HG03280 (cell line): ENCODE data around the gene REXO1.

Experiments used
- ATAC-seq: cut with Tn5 transposase; IDR thresholded peaks from one replicate; pipeline ENCODE4 v1.9.1; 2021; ENCODE audit warnings: mild to moderate bottlenecking, moderate library complexity; ENCODE audit not compliant: unreplicated experiment

The REXO1 gene

DNA sequence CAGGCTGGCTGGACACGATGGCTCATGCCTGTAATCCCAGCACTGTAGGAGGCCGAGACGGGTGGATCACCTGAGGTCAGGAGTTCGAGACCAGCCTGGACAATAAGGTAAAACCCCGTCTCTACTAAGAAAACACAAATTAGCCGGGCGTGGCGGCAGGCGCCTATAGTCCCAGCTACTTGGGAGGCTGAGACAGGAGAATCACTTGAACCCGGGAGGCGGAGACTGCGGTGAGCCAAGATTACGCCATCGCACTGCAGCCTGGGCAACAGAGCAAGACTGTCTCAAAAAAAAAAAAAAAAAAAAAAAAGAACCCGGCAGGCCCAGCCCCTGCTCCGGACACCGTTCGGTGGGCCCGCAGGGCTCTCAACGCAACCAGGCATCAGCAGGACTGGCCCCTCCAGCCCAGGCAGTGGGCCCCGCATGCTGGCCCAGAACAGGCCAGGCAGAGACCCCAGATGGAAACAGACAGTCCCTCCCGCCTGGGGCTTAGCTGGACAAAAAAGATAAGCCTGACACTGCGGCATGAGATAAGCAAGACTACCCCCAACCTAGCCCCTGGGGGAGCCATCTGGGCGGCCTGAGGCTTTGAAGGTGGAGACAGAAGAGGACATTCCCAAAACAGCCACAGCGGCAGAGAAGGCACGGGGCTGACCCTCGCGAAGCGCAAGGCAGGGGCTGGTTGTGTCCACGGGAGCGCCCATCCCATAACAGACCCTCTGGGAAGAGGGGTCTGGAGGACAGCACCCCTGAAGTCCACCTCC is 11.6 kb downstream of the REXO1 start:
- no peak for ATAC-seq

GRCh38 chr19:1833540-1833939 is 14.7 kb downstream of the REXO1 start:
- ATAC-seq = no peak

DNA sequence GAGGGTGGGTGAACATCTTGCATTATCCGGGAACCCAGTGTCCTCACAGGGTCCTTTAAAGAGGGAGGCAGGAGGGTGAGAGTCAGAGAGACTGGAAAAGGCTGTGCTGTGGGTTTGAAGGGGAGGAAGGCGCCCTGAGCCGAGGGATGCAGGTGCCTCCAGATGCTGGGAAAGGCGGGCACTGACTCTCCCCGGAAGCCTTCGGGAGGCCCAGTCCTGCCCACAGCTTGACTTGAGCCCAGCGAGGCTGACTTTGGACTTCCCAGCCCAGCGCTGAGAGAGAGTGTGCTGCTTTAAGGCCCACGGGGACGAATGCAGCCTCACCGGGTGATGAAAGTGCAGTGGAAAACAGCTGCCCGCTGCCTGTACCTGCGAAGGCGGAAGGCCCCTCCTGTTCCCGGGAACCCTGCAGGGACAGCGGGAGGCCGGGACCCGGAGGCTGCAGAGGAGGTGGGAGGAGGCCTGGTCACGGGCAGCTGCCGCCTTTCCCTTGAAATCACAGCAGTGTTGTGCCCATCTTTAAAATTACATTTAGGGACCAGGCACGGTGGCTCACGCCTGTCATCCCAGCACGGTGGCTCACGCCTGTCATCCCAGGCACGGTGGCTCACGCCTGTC is 16.1 kb downstream of the REXO1 start:
- ATAC-seq = no peak

- no peak for ATAC-seq
Measured at GRCh38 chr19:1830978-1831377, 17.3 kb downstream of the REXO1 start.

DNA sequence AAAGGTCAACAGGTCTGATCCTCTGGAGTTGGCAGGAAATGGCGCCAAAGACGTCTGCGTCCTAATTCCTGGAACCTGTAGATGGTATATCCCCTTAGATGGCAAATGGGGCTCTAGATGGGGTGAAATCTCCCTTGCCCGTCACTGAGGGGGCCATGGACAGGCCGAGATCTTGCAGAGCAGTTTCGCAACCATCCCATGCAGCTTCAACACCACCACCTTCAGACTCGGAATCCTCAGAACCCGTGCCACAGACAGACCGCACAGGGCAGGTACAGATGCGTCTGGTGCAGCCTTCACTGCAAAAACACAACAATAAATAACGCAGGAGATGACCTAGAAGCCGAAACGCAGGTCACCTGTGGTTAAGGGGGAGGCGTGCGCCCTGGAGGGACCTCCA is 17.7 kb downstream of the REXO1 start:
- no peak for ATAC-seq

DNA sequence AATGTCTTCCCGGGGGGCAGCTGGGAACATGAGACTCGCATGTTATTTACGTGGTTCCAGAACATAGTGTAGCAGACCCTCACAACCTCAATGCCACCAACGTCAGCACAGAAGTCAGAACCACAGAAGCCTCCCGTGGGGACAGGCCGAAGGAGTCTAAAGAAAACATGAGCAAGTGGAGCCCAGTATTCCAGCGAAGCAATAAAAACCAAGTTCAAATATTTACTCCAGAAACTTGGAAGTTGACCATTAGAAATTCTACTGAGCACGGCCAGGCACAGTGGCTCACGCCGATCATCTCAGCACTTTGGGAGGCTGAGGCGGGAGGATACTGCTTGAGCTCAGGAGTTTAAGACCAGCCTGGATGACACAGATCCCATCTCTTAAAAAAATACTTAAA is 18.3 kb downstream of the REXO1 start:
- ATAC-seq = no peak

DNA sequence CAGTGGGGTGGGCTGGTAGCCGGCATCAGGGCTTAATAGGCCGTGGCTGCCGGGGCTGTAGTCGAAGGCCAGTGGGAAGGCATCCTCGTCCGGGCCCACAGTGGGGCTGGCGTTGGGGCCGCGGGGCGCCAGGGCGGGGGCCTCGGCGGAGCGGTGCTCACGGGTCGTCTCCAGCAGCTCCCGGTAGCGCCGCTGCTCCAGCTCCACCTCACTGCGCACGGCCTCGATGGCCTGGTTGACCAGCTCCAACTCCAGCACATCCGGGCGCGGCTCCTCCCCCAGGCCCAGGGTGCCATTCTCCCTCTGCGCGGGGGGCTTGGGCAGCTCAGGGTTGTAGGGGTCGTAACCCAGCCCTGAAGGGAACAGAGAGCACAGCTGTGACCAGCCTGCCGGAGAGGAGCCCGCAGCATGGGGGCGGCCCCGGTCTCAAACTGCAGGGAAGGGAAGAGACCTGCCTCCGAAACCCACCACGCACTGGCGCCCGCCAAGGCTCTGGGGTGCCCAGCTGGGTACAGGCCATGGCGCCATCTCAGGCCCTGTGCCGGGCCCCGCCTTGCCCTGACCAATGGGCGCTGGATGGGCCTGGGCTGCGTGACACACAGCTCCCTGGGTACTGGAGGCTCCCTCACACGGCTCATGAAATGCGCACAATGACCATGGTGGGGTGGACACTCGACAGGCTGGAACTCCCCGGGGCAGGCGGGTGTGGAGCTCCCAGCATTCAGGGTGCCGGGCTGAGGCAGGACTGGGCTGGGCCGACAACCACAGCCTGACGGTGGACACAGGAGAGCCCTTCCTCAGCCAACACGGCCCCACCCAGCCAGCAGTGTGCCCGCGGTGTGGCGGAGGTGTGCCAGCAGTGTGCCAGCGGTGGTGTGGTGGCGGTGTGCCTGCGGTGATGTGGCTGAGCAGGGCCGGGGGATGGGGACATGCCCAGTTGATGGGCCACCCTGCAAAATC is 19.7 kb downstream of the REXO1 start:
- ATAC-seq = no peak

GRCh38 chr19:1827566-1828278 is 20.6 kb downstream of the REXO1 start:
- no peak for ATAC-seq

DNA sequence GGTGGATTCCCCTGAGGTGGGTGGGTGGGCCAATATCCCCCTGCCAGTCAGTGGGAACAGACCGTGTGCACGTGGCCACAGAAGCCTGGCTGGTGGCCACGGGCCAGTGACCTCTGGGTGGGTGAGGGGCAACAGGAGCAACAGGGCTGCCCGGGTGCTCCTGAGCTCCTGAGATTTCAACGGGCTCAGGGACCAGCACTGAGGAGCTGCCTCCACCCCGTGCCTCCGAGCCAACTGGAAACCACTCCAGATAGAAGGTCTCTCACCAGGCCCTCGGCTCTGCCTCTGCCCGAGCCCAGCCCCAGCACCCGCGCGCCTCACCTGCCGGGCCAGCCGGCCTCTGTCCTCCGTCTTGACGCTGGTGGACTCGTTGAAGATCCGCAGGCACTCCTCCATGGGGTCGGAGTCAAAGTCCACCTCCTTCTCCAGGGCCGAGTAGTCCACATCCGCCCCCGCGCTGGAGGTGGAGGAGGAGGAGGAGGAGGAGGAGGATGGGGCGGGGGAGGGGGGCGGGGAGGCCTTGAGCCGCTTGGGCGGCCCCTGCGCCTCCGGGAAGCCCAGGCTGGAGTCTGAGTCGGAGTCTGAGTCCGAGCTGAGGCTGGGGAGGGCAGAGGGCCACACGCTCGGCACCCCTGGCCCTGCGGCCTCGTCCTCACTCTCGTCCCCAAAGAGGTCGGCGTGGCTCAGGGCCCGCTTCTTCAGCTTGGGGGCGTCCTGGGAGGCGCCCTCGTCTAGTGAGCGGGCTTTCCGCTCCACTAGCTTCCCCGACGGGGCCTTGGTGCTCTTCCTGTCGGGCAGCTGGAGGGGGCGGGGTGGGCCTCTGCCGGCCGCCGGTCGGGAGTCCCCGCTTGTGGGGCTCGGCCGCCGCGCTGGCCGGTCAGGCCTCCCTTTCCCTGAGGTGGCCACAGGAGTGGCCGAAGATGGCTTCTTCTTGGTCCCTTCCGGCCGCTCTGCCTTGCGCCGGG is 21.4 kb downstream of the REXO1 start:
- ATAC-seq = no peak

DNA sequence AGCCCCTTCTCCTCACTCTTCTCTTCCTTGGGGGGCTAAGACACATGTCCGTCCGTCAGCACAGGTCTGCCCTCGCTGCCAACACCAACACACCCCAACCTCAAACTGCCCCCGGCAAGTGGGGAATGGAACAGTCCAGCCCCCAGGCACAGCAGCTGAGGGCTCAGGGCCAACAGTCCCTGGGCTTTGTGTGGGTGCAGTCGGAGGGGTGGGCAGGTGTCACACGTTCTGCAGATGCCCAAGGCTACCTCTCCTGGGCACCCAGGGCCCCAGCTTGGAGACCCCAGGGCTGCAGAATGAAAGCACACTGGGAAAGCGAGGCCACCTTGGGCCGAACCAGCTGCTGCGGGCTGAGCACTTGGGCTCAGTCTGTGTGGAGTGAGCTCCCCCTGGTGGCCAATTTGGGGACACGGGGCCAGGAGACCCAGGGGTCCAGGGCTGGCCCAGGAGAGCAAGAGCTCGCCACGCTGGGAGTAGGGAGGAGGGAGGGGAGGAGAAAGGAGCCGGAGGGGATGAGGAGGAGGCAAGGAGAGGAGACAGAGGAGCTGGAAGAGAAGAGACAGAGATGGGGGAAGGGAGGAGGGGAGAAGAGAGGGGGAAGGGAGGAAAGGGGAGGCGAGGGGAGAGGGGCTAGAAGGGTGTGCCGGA is 22.2 kb downstream of the REXO1 start:
- ATAC-seq = no peak

- ATAC-seq = no peak
Measured at GRCh38 chr19:1824252-1824622, 24.0 kb downstream of the REXO1 start.

DNA sequence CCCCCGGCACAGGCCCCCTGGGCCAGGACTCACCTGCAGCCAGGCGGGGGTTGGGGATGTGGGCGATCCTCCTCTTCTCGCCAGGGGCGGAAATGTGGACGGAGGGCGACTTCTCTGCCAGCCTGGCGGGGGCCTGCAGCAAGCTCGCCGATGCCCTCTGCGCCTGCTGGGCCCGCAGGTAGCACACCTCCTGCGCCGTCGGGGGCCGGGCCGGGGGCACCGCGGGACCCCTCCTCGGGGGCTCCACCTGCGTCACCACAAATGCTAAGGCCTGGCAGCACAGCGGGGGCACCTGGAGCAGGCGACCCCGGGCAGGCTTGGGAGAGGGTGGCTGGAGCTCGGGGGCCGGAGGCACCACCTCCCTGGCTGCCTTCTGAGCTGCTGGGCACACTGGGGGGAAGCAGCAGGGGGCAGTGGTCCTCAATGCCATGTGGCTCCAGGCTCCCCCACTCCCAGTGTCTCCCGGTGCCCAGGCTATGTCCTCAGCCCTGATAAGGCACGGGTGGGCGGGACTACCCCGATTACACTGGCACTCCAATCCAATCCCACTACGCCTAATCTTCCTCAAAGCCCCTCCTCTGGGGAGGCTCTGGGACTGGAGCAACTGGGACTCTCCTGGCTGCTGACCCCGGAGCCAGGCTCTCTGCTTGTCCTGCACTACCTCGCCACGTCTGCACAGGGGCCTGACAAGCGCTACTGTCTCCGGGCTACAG is 24.6 kb downstream of the REXO1 start:
- ATAC-seq = no peak

DNA sequence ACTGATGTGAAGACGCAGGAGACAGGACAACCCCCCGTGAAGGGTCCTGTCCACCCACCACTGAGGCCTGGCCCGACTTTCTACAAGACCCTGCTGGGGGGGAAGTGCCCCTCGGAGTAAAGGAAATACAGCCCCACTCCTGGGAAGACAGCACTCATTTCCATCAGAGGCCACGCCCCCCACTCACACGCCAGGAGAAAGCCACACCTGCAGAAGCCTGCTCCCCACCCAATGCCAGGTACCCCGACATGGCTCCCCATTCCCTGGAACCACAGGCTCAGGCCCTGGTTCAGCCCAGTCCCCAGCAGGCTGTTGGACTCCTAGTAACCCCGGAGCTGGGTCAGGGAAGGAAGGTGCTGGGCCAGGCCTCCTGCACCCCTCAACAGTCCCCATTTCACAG is 25.3 kb downstream of the REXO1 start:
- ATAC-seq = no peak

DNA sequence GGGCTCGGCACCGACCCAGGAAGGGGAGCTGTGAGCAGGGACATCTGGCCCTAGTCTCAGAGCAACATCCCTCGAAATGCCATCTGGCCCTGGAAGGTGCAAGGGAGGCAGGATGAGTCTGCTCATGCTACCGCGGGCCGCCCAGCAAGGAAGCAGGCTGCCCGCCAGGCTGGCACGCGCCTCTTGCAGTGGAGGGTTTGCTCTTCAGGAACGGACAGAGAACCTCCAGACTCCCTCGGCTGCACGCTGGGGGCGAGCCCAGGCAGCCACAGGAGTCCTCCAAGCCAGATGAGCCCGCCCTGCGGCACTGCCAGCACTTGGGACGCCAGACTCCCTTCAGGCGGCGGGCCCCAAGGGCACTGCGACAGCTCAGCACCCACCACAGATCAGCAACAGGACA is 26.1 kb downstream of the REXO1 start:
- no peak for ATAC-seq

DNA sequence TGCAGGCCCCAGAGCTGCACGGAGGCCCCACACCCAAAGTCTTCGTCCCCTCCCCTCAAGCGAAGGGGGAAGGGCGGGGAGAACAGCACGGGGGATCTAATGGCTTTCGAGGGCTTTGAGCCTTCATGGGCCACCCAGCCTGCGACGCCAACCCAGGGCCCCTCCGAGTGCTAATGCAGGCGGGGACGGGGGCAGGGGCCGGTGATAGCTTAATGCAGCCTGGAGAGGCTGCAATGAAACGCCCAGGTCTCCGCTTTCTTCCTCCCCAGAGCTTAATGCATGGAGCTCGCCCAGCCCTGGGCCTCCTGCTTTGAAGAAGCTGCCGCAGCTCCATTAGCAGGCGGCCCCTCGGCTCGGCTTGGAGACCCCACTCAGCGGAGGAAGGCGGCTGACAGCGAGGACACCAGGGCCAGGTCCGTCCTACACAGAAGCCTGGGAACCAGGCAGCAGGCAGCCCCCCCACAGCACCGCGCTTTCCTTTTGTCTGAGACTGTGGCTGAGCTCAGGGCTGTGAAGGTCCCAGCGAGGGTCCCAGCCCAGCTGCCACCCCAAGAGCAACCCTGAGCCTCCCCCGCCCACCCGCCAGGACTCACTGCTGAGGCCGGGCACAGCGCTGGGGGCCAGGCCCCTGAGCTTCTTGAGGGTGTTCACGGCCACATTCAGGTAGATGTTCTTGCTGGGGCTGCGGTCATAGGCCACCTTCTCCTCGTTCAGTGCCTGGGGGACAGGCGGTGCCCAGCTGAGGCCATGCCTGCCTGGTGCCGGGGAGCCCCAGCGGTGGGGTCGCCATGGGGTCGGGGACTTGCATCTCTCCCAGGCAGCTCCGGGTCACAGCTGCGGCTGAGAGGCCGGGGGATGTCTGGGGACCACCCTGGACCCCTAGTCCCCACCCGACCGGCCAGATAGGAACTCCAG is 28.7 kb downstream of the REXO1 start:
- ATAC-seq = no peak

DNA sequence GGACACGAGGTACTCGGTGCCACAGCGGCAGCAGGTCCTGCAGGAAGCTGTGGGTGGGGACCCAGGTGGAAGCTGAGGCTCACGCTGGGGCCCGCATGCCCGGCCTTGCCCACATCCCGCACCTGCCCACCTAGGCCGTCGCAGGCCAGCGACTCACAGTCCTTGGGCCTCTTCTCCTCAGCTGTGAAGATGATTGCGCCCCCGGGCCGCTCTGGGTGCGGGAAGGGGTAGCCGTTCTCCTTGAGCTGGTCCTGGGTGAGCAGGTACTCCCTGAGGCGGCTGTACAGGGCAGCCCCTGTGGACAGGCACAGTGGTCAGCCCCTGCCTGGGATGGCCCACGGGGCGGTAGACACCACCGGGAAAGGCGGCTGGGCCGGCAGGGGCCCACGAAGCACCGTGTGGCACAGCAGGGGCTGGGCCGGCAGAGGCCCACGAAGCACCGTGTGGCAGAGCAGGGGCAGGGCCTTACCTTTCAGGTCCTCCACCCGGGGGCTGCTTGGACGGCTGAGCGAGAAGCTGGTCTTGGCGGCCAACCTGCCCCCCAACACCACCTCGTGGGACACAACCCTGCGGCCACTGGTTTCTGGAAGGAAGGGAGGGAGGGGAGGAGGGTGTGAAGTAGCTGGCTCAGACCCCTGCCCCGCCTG is 29.6 kb downstream of the REXO1 start:
- ATAC-seq = no peak

DNA sequence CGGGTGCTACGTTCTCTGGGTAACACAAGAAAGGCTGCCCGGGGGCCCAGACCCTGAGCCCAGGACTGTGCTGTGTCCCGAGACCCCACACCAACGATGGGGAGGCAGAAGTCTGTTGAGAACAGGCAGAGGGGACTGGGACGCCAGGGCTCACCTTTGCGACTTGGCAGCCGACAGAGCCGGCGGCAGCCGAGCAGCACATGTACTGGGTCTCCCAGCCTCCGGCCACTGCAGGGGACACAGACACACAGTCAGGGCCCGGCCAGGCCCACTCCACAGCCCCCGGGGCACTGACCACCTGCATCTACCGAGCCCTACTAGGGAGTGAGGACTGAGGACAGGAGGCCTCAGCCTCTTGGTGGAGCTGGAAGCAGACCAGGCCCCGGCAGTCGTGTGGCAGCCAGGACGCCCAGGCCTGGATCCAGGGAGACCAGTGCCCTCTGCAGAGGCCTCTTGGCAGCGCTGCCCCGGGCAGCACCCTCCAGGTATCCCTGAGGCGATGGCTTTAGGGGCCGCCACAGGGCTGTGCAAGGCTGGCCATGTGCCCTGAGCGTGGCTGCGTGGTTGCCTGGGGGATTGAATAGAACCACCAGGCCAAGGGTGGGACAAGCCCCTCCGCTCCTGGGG is 30.6 kb downstream of the REXO1 start:
- ATAC-seq = no peak
